Ovary (tissue), 3 donors: ENCODE results near the gene MED12.

Source experiments
- CTCF ChIP-seq, 3 donors: fragments of 450-650 bp in 2 of 3; fragments of 200-600 bp in 1 of 3; IDR thresholded peaks; one replicate each; pipeline versions ENCODE4 v1.5.1 to v1.8.0; 2016 to 2022; ENCODE audit warnings: antibody characterized with exemption in 3 of 3, mild to moderate bottlenecking in 1 of 3
- EP300 ChIP-seq: sonication (generic); formaldehyde crosslinking; IDR thresholded peaks from one replicate; pipeline ENCODE4 v1.6.1; 2017; ENCODE audit warnings: antibody characterized with exemption
- POLR2A ChIP-seq: fragments of 450-650 bp; IDR thresholded peaks from one replicate; pipeline ENCODE4 v1.6.1; 2017; ENCODE audit warnings: antibody characterized with exemption, mild to moderate bottlenecking, moderate library complexity
- donor health status: DM: no; HTN: no; CAD: no.

DNA sequence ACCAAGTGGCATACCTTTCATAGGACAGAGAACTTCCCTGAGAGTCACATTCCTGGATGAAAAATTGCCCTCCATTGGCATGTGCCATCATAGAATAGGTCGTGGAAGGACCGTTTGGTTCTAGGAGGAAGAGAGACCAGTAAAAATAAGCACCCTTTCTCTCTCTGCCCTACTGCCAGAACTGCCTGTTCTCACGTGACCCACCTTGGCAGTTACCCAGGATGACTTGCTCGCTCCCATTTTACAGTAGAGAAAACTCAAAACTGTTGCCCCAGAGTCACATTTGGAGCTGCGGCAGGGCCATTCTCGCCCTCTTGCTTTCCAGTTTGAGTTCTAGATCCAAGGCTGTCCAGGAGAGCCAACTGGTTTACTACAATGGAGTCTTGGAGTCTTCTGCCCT is 25.1 kb downstream of the MED12 start:
- TF ChIP-seq CTCF (IDR thresholded peaks at IDR 0.05) (no peak), POLR2A (no peak), EP300 (no peak)
